ENCODE measurements around the gene RNF208. TPM values are rescaled to one million over a fixed set of nuclear protein-coding genes. Genes with fewer than 3 reads are reported as not detected.

The RNF208 gene
- total RNA-seq, 2 donors from 2014 or later, result 5.9 to 7.9 TPM

DNA sequence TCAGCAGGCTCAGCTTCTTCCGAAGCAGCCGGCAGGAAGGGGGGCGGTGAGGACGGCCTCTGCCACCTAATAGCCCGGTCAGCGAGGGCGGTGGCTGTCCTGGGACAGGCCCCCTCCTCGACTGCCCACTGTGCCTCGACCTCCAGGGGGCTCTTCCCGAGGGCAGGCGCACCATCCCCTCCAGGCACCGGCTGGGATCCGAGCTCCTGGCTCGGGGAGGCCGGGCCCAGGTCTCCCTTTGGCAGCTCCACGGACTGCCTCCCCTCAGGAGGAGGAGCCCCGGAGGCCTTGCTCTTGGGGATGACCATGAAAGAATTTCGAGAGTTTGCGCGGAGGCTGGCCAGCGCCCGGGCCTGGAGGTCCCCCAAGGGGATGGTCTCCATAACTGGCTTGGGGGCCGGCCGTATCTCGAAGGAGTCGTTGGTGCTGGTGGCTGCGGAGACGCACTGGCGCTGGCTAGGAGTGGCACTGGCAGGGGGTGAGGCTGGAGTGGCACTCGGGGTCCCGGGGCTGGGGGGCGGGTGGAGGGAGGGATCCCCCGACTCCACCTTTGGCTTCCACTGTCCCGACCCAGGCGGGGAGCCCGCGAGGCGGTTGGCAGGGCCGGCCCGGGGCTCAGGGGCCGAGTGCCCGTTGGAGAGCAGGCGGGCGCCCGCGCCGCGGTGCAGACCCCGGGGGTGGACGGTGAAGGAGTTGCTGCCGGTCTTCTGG lies 22.5 kb downstream of the RNF208 start:
- TF ChIP-seq, protein P1, sequence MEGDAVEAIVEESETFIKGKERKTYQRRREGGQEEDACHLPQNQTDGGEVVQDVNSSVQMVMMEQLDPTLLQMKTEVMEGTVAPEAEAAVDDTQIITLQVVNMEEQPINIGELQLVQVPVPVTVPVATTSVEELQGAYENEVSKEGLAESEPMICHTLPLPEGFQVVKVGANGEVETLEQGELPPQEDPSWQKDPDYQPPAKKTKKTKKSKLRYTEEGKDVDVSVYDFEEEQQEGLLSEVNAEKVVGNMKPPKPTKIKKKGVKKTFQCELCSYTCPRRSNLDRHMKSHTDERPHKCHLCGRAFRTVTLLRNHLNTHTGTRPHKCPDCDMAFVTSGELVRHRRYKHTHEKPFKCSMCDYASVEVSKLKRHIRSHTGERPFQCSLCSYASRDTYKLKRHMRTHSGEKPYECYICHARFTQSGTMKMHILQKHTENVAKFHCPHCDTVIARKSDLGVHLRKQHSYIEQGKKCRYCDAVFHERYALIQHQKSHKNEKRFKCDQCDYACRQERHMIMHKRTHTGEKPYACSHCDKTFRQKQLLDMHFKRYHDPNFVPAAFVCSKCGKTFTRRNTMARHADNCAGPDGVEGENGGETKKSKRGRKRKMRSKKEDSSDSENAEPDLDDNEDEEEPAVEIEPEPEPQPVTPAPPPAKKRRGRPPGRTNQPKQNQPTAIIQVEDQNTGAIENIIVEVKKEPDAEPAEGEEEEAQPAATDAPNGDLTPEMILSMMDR (IDR thresholded peaks at IDR 0.05), result no peak
- H3K27ac ChIP-seq, result peak overlapping the region in 1 of 2 donors; percentile 55
- peaks cover 0 to 89% of the 10 kb centered on the region in 2 donors for H3K4me1 ChIP-seq
- H3K9me3 ChIP-seq, result no peaks in the 10 kb centered on the region
- peak overlapping the region; percentile 38 to 71 for H3K4me3 ChIP-seq
- no peaks in the 10 kb centered on the region for H3K36me3 ChIP-seq
- no peaks in the 10 kb centered on the region for H3K27me3 ChIP-seq
- no peak for DNase-seq (ENCODE audit: low spot score)

DNA sequence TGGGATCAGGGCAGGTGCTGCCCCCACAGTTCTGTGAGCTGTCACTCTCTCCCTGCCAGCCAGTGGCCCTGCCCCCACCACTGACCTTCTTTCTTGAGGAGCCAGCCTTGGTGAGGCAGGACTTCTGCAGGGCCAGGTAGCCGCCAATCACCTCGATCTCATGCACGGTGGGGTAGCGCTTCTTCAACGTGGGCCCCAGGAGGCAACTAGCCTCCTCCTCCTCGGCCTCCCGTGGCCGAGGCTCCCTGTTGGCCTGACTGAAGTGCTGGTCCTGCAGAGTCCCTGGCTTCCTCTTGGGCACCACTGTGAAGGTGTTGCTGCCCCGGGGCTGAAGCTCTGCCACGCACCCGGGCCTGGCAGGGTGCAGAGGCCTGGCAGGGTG lies 23.1 kb downstream of the RNF208 start:
- Histone ChIP-seq H3K4me1 (peaks cover 0 to 89% of the 10 kb centered on the region in 2 donors), H3K4me3 (peak overlapping the region in 1 of 2 donors; percentile 71)

DNA sequence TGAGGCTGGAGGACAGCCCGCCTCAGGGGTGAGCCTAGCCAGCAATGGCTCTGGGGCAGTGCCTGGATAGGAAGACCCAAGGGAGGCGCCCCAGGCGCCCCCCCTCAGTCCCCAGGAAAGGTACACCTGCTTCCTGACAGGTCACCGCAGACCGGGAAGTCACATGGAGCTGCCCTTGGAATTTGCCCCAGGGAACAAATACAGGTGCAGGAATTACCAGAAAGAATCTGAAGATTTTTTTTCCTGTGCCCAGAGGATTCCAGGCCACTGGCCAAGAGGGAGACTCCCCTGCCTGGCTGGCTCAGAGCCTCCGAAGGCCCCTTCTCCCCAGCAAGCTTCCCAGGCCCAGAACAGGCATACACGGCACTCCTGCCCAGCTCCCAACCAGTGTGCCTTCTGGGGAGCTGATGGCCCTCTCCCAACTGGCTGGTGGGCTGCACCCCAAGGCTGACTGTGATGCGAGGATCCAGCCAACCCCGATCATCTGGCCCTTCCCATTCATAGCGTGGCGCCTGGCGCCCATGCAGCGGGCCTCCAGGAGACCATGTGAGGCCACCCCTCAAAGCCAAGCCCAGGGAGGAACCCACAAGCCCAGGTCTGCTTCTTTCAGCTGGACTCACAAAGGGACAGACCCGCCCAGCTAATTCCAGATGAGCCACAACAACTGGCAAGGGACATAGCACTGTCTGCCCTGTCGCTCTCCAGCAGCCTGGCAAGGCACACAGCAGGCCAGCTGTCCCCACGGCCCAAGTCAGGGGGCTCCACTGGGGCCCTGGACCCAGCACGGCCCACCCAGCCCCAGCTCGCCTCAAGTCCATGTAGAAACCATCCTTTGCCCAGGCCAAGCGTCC lies 23.8 kb downstream of the RNF208 start:
- no peak for DNase-seq (ENCODE audit: low spot score)
- Histone ChIP-seq H3K9me3 (no peaks in the 10 kb centered on the region), H3K36me3 (no peaks in the 10 kb centered on the region), H3K27me3 (no peaks in the 10 kb centered on the region), H3K4me3 (peak overlapping the region in 1 of 2 donors; percentile 71), H3K27ac (no peak overlapping the region), H3K4me1 (peaks cover 0 to 85% of the 10 kb centered on the region in 2 donors)
- TF ChIP-seq, protein P1 (IDR thresholded peaks at IDR 0.05), result no peak

More for the DNA sequence above, 23.1 kb downstream of the RNF208 start:
- no peaks in the 10 kb centered on the region for H3K9me3 ChIP-seq
- no peak for DNase-seq (ENCODE audit: low spot score)
- H3K27ac ChIP-seq, result no peak overlapping the region
- H3K27me3 ChIP-seq, result no peaks in the 10 kb centered on the region
- TF ChIP-seq, protein P1 (IDR thresholded peaks at IDR 0.05), result no peak
- no peaks in the 10 kb centered on the region for H3K36me3 ChIP-seq

DNA sequence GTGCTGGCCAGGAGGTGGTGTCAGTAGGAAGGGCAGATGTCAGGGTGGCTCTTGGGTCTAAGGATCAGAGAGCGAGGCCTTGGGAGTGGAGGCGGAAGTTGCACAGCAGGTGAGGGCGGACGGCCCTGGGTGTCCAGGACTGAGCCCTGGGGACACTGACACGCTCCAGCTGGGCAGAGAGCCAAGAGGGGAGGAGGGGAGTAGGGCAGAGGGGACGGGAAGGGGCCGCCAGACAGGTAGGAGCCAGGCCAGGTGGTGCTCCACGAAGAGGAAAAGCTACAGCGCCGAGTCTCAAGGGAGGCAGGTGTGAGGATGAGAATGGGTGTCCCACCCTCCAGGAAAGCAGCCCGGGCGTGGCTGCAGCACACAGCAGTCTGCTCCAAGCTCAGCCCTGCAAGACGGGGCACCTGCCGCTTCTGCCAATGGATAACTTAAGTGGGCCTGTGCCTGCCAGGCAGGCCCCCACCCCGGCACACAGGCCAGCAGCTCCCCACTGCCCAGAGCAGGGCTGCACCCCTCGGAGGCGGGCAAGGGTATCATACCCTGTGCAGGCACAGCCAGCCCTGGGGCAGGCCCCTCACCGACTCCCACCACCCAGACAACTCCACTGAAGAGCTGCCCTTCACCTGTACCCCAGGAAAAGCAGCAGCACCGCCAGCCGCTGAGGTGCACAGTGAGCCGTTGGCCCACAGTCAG lies 26.4 kb downstream of the RNF208 start:
- TF ChIP-seq, protein P1 (IDR thresholded peaks at IDR 0.05), result no peak
- peaks cover 4% of the 10 kb centered on the region for H3K36me3 ChIP-seq
- DNase-seq (ENCODE audit: low spot score), result no peak
- H3K4me1 ChIP-seq, result peaks cover 0 to 65% of the 10 kb centered on the region in 2 donors
- H3K9me3 ChIP-seq, result no peaks in the 10 kb centered on the region
- no peaks in the 10 kb centered on the region for H3K27me3 ChIP-seq
- no peak overlapping the region for H3K4me3 ChIP-seq
- H3K27ac ChIP-seq, result no peak overlapping the region

DNA sequence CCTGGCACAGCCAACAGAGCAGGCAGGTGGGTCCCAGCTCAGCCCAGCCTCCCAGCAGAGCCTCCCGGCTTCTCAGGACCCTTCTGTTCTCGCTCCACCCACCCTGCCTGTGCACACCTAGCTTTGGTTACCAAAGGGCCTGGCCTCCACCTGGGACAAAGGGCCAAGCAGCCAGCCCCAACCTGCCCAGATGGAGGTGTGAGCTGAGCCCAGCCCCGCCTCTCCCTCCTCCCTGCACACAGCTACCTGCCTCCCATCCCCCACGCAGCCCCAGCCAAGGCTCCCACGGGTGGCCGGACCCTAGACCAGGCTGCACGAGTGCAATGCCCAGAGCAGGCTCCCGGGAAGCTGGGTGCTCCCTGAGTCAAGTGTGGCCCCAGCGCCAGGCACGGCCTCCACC lies 27.1 kb downstream of the RNF208 start:
- peak overlapping the region in 1 of 2 donors; percentile 31 for H3K27ac ChIP-seq
- no peak overlapping the region for H3K4me3 ChIP-seq
- no peaks in the 10 kb centered on the region for H3K9me3 ChIP-seq
- DNase-seq (ENCODE audit: low spot score), result no peak
- peaks cover 0 to 72% of the 10 kb centered on the region in 2 donors for H3K4me1 ChIP-seq
- H3K27me3 ChIP-seq, result no peaks in the 10 kb centered on the region
- H3K36me3 ChIP-seq, result peaks cover 12% of the 10 kb centered on the region
- TF ChIP-seq, protein P1 (IDR thresholded peaks at IDR 0.05), result no peak
